ENCODE data around the gene GABBR1. TPM values are rescaled to one million over a fixed set of nuclear protein-coding genes. Genes with fewer than 3 reads are reported as not detected.

The GABBR1 gene
- total and polyA plus RNA-seq, 2 of the 13 experiments (the other 11 are each of a cell fraction or from before 2014, with no cell fraction given), result 0.07 to 0.37 TPM

GRCh38 chr6:29678114-29678513 is 45.1 kb upstream of the GABBR1 start (continued):
- TF ChIP-seq HNF1A (IDR thresholded peaks at IDR 0.05; ENCODE audit: low read depth) (no peak), HNF1A (CRISPR knock-in tag; IDR thresholded peaks at IDR 0.05; ENCODE audit: borderline replicate concordance) (no peak), TOE1 (CRISPR knock-in tag; IDR thresholded peaks at IDR 0.05) (no peak), NFE2L2 (IDR thresholded peaks at IDR 0.05; ENCODE audit: low read length) (no peak), ZNF24 (IDR thresholded peaks at IDR 0.05) (no peak), ZFP82 (CRISPR knock-in tag; IDR thresholded peaks at IDR 0.05; ENCODE audit: borderline replicate concordance) (no peak), HNRNPLL (IDR thresholded peaks at IDR 0.05; ENCODE audit: low read depth, low read length, poor library complexity, severe bottlenecking) (no peak)

- Histone ChIP-seq H2AFZ (ENCODE audit: low read length) (no peak overlapping the region), H3K4me3 (replicated peaks in 1 of 3; ENCODE audit: insufficient read depth in 1 of 3, low read depth in 2 of 3, low read length in 3 of 3) (no peak overlapping the region), H3K36me3 (replicated peaks in 1 of 2; ENCODE audit: control insufficient read depth in 1 of 2, insufficient read depth in 2 of 2, low read length in 2 of 2) (no peaks in the 10 kb centered on the region), H4K20me1 (ENCODE audit: insufficient read depth, low read length) (no peaks in the 10 kb centered on the region), H3K9me3 (ENCODE audit: low read length) (no peaks in the 10 kb centered on the region), H3K4me1 (ENCODE audit: insufficient read depth, low read length) (no peaks in the 10 kb centered on the region), H3K79me2 (ENCODE audit: insufficient read depth, low read length) (no peaks in the 10 kb centered on the region), H3K27me3 (ENCODE audit: control insufficient read depth in 1 of 2, insufficient read depth in 2 of 2, low read length in 2 of 2) (0 out of 5 replicates have a peak, but pooled peaks cover 0 to 2% of the 10 kb centered on the region in 2 experiments), H3K27ac (ENCODE audit: extremely low read length, insufficient read depth, low read length) (no peak overlapping the region), H3K4me2 (ENCODE audit: low read depth, low read length) (no peak overlapping the region), H3K9ac (ENCODE audit: insufficient read depth, low read depth, low read length) (no peak overlapping the region)
- BruUV-seq (replicated peaks), result no TSS peak
- no peak for TF ChIP-seq ZMYM2 (CRISPR knock-in tag; IDR thresholded peaks at IDR 0.05)
- TF ChIP-seq ZNF317 (CRISPR knock-in tag; IDR thresholded peaks at IDR 0.05), result 0 out of 2 replicates have a peak, but pooled peaks have one; percentile 42
- no peak for TF ChIP-seq ZNF235 (CRISPR knock-in tag; IDR thresholded peaks at IDR 0.05; ENCODE audit: borderline replicate concordance)
- intact Hi-C loops (cut with micrococcal nuclease; ENCODE audit: unreplicated experiment) (no loop called here), in situ Hi-C loops (cut with HindIII; ENCODE audit: extremely low pct_ligation_motif_present, low pct_unique_long_range_greater_than_20kb) (no loop called here)
- CTCF ChIA-PET (ENCODE audit: low intra/inter-chr PET ratio, low total read pairs), result no interaction called here
- DNase-seq (ENCODE audit: low spot score) (no peak), FAIRE-seq (no peak), ATAC-seq (no peak)
- POLR2A ChIA-PET, result no interaction called here
- 3% methylated on average over 2 of the region's 2 CpGs for WGBS (ENCODE audit: low lambda C conversion rate)
These were observed 44.1 kb upstream of the GABBR1 start for GRCh38 chr6:29676981-29677601.
